ENCODE data around the gene UBR3. TPM values are rescaled to one million over a fixed set of nuclear protein-coding genes. Genes with fewer than 3 reads are reported as not detected.

UBR3 gene
- total RNA-seq, 1 experiment from 2014 or later: 21.9 TPM

DNA sequence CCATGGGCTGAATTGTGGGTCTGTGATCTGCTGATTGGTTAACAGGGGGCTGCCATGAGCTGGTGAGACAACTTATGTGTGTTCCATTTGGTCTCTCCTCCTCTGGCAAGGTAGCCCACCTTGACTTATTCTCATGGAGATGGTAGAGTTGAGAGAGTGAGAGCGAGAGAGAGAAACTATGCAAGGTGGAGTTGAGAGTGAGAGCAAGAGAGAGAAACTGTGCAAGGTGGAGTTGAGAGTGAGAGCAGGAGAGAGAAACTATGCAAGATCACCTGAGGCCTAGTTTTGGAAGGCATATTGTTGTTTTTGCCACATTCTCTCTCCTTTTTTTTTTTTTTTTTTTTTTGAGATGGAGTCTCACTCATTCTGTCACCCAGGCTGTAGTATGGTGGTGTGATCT, 155.7 kb downstream of the UBR3 start:
- no peaks in the 10 kb centered on the region for H3K23me2 ChIP-seq (ENCODE audit: insufficient read length, low read depth, low read length, poor library complexity, severe bottlenecking)
- no peak for DNase-seq
- H2BK15ac ChIP-seq (ENCODE audit: low read depth, low read length): no peak overlapping the region
- no peak overlapping the region for H3K56ac ChIP-seq (ENCODE audit: insufficient read length, low read depth, low read length)
- H3K9me3 Mint-ChIP-seq: peaks cover 0 to under 1% of the 10 kb centered on the region in 2 experiments; a peak in 1 of 5 replicates
- H3K4me1 ChIP-seq (ENCODE audit: insufficient read depth, low read length): no peaks in the 10 kb centered on the region
- H4K20me1 ChIP-seq (ENCODE audit: control insufficient read depth, insufficient read depth, insufficient read length): no peaks in the 10 kb centered on the region
- no CpG with 5 or more reads among the region's 1 CpG for WGBS (ENCODE audit: extremely low coverage, insufficient read length, low lambda C conversion rate)
- H3K9me3 ChIP-seq (ENCODE audit: control insufficient read depth, low read depth, low read length): no peaks in the 10 kb centered on the region
- no peak overlapping the region for H3K14ac ChIP-seq (ENCODE audit: insufficient read depth, low read length)
- H4K91ac ChIP-seq (ENCODE audit: insufficient read length, low read depth, low read length): no peak overlapping the region
- H3K79me2 ChIP-seq (ENCODE audit: insufficient read depth, low read length): 0 out of 2 replicates have a peak, but pooled peaks cover 2% of the 10 kb centered on the region
- H3K23ac ChIP-seq (ENCODE audit: insufficient read length, low read depth, low read length): no peak overlapping the region
- H3K4me3 Mint-ChIP-seq: no peak overlapping the region
- no peaks in the 10 kb centered on the region for H3K27me3 Mint-ChIP-seq (ENCODE audit: low read depth)
- no peak overlapping the region for H3K4me2 ChIP-seq (ENCODE audit: insufficient read depth, insufficient read length, low read length)
- no peak overlapping the region for H3K9ac ChIP-seq (ENCODE audit: extremely low read depth, insufficient read length, low read length)
- no peak overlapping the region for H2BK20ac ChIP-seq (ENCODE audit: low read depth, low read length, poor library complexity, severe bottlenecking)
- no peak overlapping the region for H3T11ph ChIP-seq (ENCODE audit: low read length)
- H2BK5ac ChIP-seq (ENCODE audit: insufficient read length, low read length): no peak overlapping the region
- H3K79me1 ChIP-seq (ENCODE audit: insufficient read depth, low read depth, low read length, poor library complexity, severe bottlenecking): no peaks in the 10 kb centered on the region
- no peak overlapping the region for H2AFZ ChIP-seq (ENCODE audit: low read length)
- H3K27ac ChIP-seq (ENCODE audit: insufficient read length, low read depth, low read length): no peak overlapping the region
- H2BK12ac ChIP-seq (ENCODE audit: insufficient read length, low read depth, low read length): no peak overlapping the region
- H3K27me3 ChIP-seq (ENCODE audit: insufficient read depth, low read length): no peaks in the 10 kb centered on the region
- no peak overlapping the region for H3K18ac ChIP-seq (ENCODE audit: insufficient read length, low read depth, low read length)
- H3K27ac Mint-ChIP-seq: peak overlapping the region in 1 of 3 experiments; percentile 65; a peak in 2 of 7 replicates
- peaks cover 6 to 7% of the 10 kb centered on the region in 2 experiments for H3K4me1 Mint-ChIP-seq
- H3K36me3 Mint-ChIP-seq (ENCODE audit: insufficient read depth in 1 of 3, low read depth in 3 of 3): peaks cover 3 to 7% (median 7%) of the 10 kb centered on the region in 3 experiments; a peak in 4 of 7 replicates
- TF ChIP-seq, protein P1, sequence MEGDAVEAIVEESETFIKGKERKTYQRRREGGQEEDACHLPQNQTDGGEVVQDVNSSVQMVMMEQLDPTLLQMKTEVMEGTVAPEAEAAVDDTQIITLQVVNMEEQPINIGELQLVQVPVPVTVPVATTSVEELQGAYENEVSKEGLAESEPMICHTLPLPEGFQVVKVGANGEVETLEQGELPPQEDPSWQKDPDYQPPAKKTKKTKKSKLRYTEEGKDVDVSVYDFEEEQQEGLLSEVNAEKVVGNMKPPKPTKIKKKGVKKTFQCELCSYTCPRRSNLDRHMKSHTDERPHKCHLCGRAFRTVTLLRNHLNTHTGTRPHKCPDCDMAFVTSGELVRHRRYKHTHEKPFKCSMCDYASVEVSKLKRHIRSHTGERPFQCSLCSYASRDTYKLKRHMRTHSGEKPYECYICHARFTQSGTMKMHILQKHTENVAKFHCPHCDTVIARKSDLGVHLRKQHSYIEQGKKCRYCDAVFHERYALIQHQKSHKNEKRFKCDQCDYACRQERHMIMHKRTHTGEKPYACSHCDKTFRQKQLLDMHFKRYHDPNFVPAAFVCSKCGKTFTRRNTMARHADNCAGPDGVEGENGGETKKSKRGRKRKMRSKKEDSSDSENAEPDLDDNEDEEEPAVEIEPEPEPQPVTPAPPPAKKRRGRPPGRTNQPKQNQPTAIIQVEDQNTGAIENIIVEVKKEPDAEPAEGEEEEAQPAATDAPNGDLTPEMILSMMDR (conservative IDR thresholded peaks at IDR 0.05): no peak
- no peak overlapping the region for H2AK5ac ChIP-seq (ENCODE audit: insufficient read length, low read length)
- no peak overlapping the region for H3K4ac ChIP-seq (ENCODE audit: low read depth, low read length)
- no peak overlapping the region for H2BK120ac ChIP-seq (ENCODE audit: low read depth, low read length, poor library complexity, severe bottlenecking)
- H4K5ac ChIP-seq (ENCODE audit: insufficient read length, low read depth, low read length): no peak overlapping the region
- H4K8ac ChIP-seq (replicated peaks; ENCODE audit: insufficient read length, low read depth, low read length): no peak overlapping the region

Measured in H9 (cell line).